Esophagus muscularis mucosa (tissue), 4 donors: Measurements from ENCODE around the gene OR6J1. TPM values are rescaled to one million over a fixed set of nuclear protein-coding genes. Genes with fewer than 3 reads are reported as not detected.

ENCODE experiments used
- DNase-seq: peaks from one replicate; pipeline ENCODE4 v3.0.0-alpha.2; 2017; ENCODE audit errors: extremely low spot score
- H3K27ac ChIP-seq, 4 donors: fragments of 200-600 bp; sonication (generic); replicated peaks in 1 of 4; 1 replicate in 3 of 4; 2 replicates in 1 of 4; pipeline ENCODE4 v1.5.1; 2016 to 2019; ENCODE audit warnings: mild to moderate bottlenecking in 1 of 4
- H3K27me3 ChIP-seq, 4 donors: fragments of 200-600 bp; sonication (generic); one replicate each; pipeline versions ENCODE4 v1.5.1 to v1.6.0; 2016 to 2019
- H3K36me3 ChIP-seq, 4 donors: fragments of 200-600 bp; sonication (generic); one replicate each; pipeline ENCODE4 v1.5.1; 2016 to 2019
- H3K4me1 ChIP-seq, 4 donors: fragments of 200-600 bp; sonication (generic); one replicate each; pipeline ENCODE4 v1.5.1; 2016 to 2019
- H3K4me3 ChIP-seq, 4 donors: fragments of 200-600 bp; sonication (generic); 1 replicate in 2 of 4; 2 replicates in 2 of 4; pipeline ENCODE4 v1.5.1; 2016 to 2019; ENCODE audit warnings: mild to moderate bottlenecking in 4 of 4, moderate library complexity in 1 of 4
- H3K9me3 ChIP-seq, 4 donors: fragments of 200-600 bp; sonication (generic); 1 replicate in 3 of 4; 2 replicates in 1 of 4; pipeline ENCODE4 v1.5.1; 2016 to 2019
- CTCF ChIP-seq, 3 experiments: fragments of 200-600 bp in 2 of 3; fragments of 450-650 bp in 1 of 3; sonication (generic) in 2 of 3; IDR thresholded peaks; one replicate each; pipeline ENCODE4 v1.5.1; 2017 to 2019; ENCODE audit warnings: antibody characterized with exemption in 3 of 3, mild to moderate bottlenecking in 2 of 3, moderate library complexity in 1 of 3
- EP300 ChIP-seq: sonication (generic); formaldehyde crosslinking; IDR thresholded peaks from one replicate; pipeline ENCODE4 v1.6.1; 2017; ENCODE audit warnings: antibody characterized with exemption
- POLR2A ChIP-seq: fragments of 450-650 bp; IDR thresholded peaks from one replicate; pipeline ENCODE4 v1.6.1; 2017; ENCODE audit warnings: antibody characterized with exemption, moderate library complexity, mild to moderate bottlenecking, low read depth
- POLR2AphosphoS5 ChIP-seq, 2 donors: sonication (generic); formaldehyde crosslinking; IDR thresholded peaks; one replicate each; pipeline ENCODE4 v1.6.1; 2017; ENCODE audit warnings: antibody characterized with exemption in 2 of 2
- WGBS: methylation state at CpG from one replicate; pipeline ENCODE4 v1.1.5; 2018; 5-methylcytosine and 5-hydroxymethylcytosine counted together
- intact Hi-C: fragments of 100-400 bp; cut with DNase I; formaldehyde crosslinking; loops from one replicate; pipeline ENCODE4 v1.15.1; 2023
- total RNA-seq, 4 donors: library from RNA; depleted of rRNA; stranded (reverse); fragments of >200 nt; gene quantifications; one replicate each; pipeline versions ENCODE4 v1.1.0 to v1.2.1, GENCODE V29; 2016

Gene OR6J1
- total RNA-seq, 4 donors from 2014 or later: not detected

GRCh38 chr14:22658946-22659345, 14.8 kb upstream of the OR6J1 start:
- TF ChIP-seq CTCF (IDR thresholded peaks at IDR 0.05): no peak
- no peak for TF ChIP-seq POLR2A
- TF ChIP-seq POLR2AphosphoS5 (IDR thresholded peaks at IDR 0.05): no peak
- no peak for TF ChIP-seq EP300
- 53% methylated on average over 1 of the region's 1 CpG for WGBS
- intact Hi-C loops: loop anchor here (10.0 kb wide), 2 partner anchors 156 to 274 kb away; partner anchors contain the start of gene SLC7A7

GRCh38 chr14:22657861-22658260, 13.7 kb upstream of the OR6J1 start:
- Histone ChIP-seq H3K36me3 (no peaks in the 10 kb centered on the region), H3K4me3 (no peak overlapping the region), H3K27ac (no peak overlapping the region), H3K4me1 (peaks cover 0 to 5% (median 0%) of the 10 kb centered on the region in 4 donors), H3K27me3 (no peaks in the 10 kb centered on the region), H3K9me3 (no peaks in the 10 kb centered on the region)
- no peak for TF ChIP-seq POLR2A
- peak in 1 of 3 experiments; percentile 28 for TF ChIP-seq CTCF (IDR thresholded peaks at IDR 0.05)
- intact Hi-C loops: loop anchor here (10.0 kb wide), 2 partner anchors 157 to 273 kb away; partner anchors contain the start of gene SLC7A7
- 100% methylated on average over 1 of the region's 1 CpG for WGBS
- DNase-seq: no peak

More at GRCh38 chr14:22658946-22659345, 14.8 kb upstream of the OR6J1 start:
- no peaks in the 10 kb centered on the region for H3K36me3 ChIP-seq
- H3K9me3 ChIP-seq: no peaks in the 10 kb centered on the region
- H3K27me3 ChIP-seq: no peaks in the 10 kb centered on the region
- H3K4me1 ChIP-seq: no peaks in the 10 kb centered on the region
- DNase-seq: no peak
- H3K4me3 ChIP-seq: no peak overlapping the region
- no peak overlapping the region for H3K27ac ChIP-seq

GRCh38 chr14:22656945-22657731, 13.0 kb upstream of the OR6J1 start:
- TF ChIP-seq POLR2A: no peak
- no peak for TF ChIP-seq EP300
- TF ChIP-seq CTCF (IDR thresholded peaks at IDR 0.05): no peak
- TF ChIP-seq POLR2AphosphoS5 (IDR thresholded peaks at IDR 0.05): no peak
- 46% methylated on average over 6 of the region's 8 CpGs for WGBS
- Histone ChIP-seq H3K36me3 (no peaks in the 10 kb centered on the region), H3K4me1 (peaks cover 0 to 5% (median 0%) of the 10 kb centered on the region in 4 donors), H3K9me3 (no peaks in the 10 kb centered on the region), H3K27ac (no peak overlapping the region), H3K27me3 (no peaks in the 10 kb centered on the region), H3K4me3 (no peak overlapping the region)
- no peak for DNase-seq
- intact Hi-C loops: loop anchor here (10.0 kb wide), 2 partner anchors 158 to 272 kb away; partner anchors contain the start of gene SLC7A7

GRCh38 chr14:22656226-22656625, 12.1 kb upstream of the OR6J1 start:
- DNase-seq: no peak
- 100% methylated on average over 2 of the region's 2 CpGs for WGBS
- H3K4me3 ChIP-seq: no peak overlapping the region
- TF ChIP-seq POLR2AphosphoS5 (IDR thresholded peaks at IDR 0.05) (no peak), POLR2A (no peak), CTCF (IDR thresholded peaks at IDR 0.05) (no peak), EP300 (no peak)
- peaks cover 0 to 5% (median 0%) of the 10 kb centered on the region in 4 donors for H3K4me1 ChIP-seq
- H3K27me3 ChIP-seq: no peaks in the 10 kb centered on the region
- intact Hi-C loops: loop anchor here (10.0 kb wide), 2 partner anchors 159 to 271 kb away; partner anchors contain the start of gene SLC7A7
- no peak overlapping the region for H3K27ac ChIP-seq
- H3K36me3 ChIP-seq: no peaks in the 10 kb centered on the region
- H3K9me3 ChIP-seq: no peaks in the 10 kb centered on the region
